Stomach (tissue), 4 donors: Measurements from ENCODE around the gene LIPA.

Experiments
- CTCF ChIP-seq, 7 experiments: fragments of 450-650 bp in 4 of 7; fragments of 200-600 bp in 3 of 7; sonication (generic) in 3 of 7; IDR thresholded peaks; one replicate each; pipeline ENCODE4 v1.5.1; 2016 to 2019; ENCODE audit warnings: antibody characterized with exemption in 7 of 7, control low read depth in 2 of 7, mild to moderate bottlenecking in 1 of 7
- EP300 ChIP-seq: sonication (generic); formaldehyde crosslinking; IDR thresholded peaks from one replicate; pipeline ENCODE4 v1.6.1; 2017; ENCODE audit warnings: antibody characterized with exemption
- POLR2A ChIP-seq, 4 donors: fragments of 450-650 bp; IDR thresholded peaks; one replicate each; pipeline ENCODE4 v1.6.1; 2016; ENCODE audit warnings: antibody characterized with exemption in 4 of 4, control low read depth in 2 of 4, mild to moderate bottlenecking in 1 of 4, moderate library complexity in 1 of 4
- POLR2AphosphoS5 ChIP-seq, 3 donors: sonication (generic); formaldehyde crosslinking; IDR thresholded peaks; one replicate each; pipeline ENCODE4 v1.6.1; 2016; ENCODE audit warnings: antibody characterized with exemption in 3 of 3

GRCh38 chr10:89207181-89207800 lies 44.3 kb downstream of the LIPA start, which contains the start of gene CH25H:
- TF ChIP-seq CTCF (IDR thresholded peaks at IDR 0.05): no peak
- no peak for TF ChIP-seq POLR2A (IDR thresholded peaks at IDR 0.05)
- peak; percentile 4 to 66 (median 65) for TF ChIP-seq POLR2AphosphoS5 (IDR thresholded peaks at IDR 0.05)
- no peak for TF ChIP-seq EP300
